22Rv1 (cell line): ENCODE results near the gene ACOXL.

ENCODE experiments used
- H3K27ac ChIP-seq: fragments of 450-650 bp; 2 replicates; pipeline ENCODE4 v1.5.1; 2017
- ZFX ChIP-seq: fragments of 450-650 bp; IDR thresholded peaks from 2 replicates; pipeline ENCODE4 v1.6.1; 2017; ENCODE audit warnings: antibody characterized with exemption, borderline replicate concordance
- TF ChIP-seq, protein P1 (sequence below): fragments of 450-650 bp; IDR thresholded peaks from 2 replicates; pipeline ENCODE4 v1.5.1; 2017; ENCODE audit warnings: mild to moderate bottlenecking

The ACOXL gene

DNA sequence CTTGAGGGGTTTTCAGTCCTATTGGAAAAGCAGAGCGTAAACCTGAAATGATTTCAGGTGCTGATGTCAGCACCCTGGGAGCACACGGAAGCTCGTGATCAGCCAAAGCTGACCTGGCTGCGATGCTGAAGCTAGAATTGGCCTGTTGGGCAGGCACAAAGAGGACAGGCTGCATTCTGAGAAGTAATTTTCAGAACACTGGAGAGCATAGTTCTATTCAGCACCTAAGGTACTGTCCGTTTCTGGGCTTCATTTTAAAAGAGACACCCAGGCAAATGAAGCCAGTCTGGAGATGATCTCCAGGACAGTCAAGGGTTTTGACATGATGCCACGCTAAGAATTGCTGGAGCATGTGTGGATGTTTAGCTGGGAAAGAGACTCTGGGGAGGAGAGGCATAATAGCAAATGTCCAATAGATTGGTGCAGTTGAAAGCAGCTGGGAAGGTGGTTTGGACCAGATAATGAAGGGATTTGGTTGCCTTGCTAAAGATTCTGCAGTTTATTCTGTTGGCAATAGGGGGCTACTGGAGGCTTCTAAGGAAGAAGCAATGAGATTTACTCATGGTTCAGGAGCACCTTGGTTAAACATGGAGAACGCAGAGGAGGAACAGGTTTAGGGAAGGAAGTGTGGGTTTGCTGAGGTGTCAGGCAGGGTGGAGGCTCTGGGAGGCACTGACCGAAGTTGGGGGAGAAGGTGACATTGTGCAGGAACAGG lies 86.6 kb downstream of the ACOXL start:
- H3K27ac ChIP-seq = no peak overlapping the region
- TF ChIP-seq ZFX = no peak
- TF ChIP-seq, protein P1, sequence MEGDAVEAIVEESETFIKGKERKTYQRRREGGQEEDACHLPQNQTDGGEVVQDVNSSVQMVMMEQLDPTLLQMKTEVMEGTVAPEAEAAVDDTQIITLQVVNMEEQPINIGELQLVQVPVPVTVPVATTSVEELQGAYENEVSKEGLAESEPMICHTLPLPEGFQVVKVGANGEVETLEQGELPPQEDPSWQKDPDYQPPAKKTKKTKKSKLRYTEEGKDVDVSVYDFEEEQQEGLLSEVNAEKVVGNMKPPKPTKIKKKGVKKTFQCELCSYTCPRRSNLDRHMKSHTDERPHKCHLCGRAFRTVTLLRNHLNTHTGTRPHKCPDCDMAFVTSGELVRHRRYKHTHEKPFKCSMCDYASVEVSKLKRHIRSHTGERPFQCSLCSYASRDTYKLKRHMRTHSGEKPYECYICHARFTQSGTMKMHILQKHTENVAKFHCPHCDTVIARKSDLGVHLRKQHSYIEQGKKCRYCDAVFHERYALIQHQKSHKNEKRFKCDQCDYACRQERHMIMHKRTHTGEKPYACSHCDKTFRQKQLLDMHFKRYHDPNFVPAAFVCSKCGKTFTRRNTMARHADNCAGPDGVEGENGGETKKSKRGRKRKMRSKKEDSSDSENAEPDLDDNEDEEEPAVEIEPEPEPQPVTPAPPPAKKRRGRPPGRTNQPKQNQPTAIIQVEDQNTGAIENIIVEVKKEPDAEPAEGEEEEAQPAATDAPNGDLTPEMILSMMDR = no peak

DNA sequence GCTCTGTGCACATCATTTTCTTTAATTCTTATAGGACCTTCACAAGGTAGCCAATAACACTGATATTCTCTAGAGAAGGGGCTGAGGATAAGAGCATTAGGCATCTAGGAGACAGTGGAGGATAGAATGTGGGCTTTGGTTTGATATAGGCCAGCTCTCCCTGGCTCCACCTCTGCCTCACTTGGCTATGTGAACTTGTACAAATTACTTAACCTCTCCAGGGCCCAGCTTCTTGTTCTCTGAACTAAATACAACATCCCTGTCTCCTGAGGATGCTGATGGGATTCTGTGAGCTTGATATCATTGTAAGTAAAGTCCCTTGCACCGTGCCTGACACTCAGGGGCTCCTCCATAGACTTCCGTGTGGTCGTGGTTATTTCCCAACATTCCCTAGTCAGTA lies 87.3 kb downstream of the ACOXL start:
- no peak for TF ChIP-seq ZFX
- TF ChIP-seq, protein P1 = no peak
- H3K27ac ChIP-seq = no peak overlapping the region

DNA sequence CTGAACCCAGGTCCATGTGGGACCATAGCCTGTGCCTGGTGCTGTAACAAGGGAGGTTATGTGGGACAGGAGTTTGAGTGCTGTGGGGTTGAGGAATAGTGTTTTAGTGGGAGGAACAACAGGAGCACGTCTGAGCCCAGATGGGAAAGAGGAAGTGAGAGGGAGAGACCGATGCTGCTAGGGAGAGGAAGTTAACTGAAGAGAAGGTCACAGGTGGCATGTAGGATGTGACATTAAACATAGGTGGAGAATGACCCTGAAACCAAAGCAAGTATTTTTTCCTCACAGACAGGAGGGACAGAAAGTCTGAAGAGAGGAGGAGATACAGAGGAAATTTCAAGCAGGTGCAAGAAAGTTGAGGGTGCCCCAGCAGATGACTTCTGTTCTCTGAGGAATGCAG lies 87.8 kb downstream of the ACOXL start:
- no peak overlapping the region for H3K27ac ChIP-seq
- TF ChIP-seq ZFX = no peak
- TF ChIP-seq, protein P1 = no peak

DNA sequence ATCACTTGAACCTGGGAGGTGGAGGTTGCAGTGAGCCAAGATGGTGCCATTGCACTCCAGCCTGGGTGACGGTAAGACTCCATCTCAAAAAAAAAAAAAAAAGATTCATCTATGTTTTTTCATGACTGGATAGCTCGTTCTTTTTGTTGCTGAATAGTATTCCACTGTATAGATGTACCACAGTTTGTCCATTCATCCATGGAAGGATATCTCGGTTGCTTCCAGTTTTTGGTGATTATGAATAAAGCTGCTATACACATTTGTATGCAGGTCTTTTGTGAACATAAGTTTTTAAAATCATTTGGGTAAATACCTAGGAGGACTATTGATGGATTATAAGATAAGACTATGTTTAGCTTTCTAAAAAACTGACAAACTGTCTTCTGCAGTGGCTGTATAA lies 90.8 kb downstream of the ACOXL start:
- H3K27ac ChIP-seq = no peak overlapping the region
- TF ChIP-seq ZFX = no peak
- TF ChIP-seq, protein P1 = no peak

DNA sequence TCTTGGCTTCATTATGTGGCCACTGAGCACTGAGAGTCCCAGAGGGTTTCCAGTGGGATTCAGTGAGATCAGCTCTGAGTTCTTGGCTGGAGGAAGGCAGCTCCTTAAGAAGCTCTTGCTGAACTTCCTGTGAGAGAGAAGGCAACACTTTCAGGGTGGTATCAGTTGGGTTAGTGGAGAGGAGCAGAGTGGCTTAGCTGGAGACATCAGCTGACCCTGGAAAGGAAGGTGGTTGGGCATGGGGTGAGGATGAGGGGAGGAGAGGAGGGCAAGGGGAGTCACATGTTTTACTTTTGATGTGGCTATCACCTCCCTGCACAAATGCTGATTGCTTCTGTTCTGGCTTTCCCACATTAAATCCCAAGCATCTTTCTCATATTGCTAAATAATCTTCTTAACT lies 95.1 kb downstream of the ACOXL start:
- TF ChIP-seq, protein P1 = no peak
- no peak for TF ChIP-seq ZFX
- H3K27ac ChIP-seq = no peak overlapping the region

DNA sequence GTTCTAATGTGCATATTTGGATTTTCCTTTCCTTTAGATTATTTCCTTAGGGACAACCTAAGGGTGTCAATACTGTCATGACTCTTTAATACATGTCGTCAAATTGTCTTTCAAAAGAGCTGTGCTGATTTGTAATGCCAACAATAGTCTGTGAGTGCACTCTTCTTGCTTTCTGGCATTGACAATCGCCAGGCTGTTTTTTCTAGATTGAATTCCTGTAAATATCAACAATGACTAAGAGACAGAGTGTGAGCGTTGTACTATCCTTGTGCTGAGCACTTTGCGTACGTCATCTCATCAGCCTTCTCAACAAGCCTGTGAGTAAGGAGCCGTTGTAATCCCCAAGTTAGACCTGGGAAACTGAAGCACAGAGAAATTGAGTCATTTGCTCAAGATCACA lies 96.0 kb downstream of the ACOXL start:
- H3K27ac ChIP-seq = no peak overlapping the region
- TF ChIP-seq ZFX = no peak
- TF ChIP-seq, protein P1 = no peak

DNA sequence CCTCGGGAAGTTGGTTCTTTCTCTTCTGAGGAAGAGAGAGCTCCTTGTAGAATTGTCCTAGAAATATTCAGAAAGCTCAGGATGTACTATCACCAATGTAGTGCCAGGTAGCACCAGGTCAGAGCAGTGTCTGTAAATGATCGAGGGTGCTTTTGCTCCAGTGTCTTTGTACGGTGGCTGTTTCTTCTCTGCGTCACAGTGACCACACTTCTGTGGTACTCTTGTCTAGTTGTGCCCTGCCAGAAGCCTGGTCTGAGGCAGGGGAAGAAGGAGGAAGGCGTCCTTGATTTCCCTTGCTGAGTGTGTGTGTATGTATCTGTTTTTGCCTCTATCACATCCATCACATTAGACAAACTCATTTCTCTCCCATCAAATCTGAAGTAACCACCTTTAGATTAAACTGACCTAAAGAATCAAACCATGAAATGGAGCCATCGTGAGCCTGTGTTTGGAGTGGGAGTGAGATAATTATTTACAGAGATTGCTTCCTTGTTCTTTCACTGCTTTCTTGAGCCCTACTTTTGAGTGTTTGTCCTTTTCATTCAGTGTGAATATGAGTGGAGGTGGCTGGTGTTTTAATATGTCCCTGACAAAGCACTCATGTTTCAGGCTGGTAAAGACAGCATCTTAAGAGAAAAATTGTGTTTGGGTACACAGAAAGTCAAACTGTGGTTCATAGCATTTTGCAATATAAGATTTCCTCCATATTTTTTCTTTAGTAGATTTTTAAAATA lies 97.2 kb downstream of the ACOXL start:
- no peak overlapping the region for H3K27ac ChIP-seq
- no peak for TF ChIP-seq ZFX
- TF ChIP-seq, protein P1 = no peak
